B cell (primary cell): ENCODE data around the gene PELI1. TPM values are rescaled to one million over a fixed set of nuclear protein-coding genes. Genes with fewer than 3 reads are reported as not detected.

Experiments used
- ATAC-seq: fragments of 200-7000 bp; cut with Tn5 transposase; one replicate; pipeline ENCODE4 v1.10.0; 2021; ENCODE audit warnings: low read depth, mild to moderate bottlenecking, moderate number of reproducible peaks, moderate library complexity
- CTCF ChIA-PET: fragments of 350-600 bp; sonication (Branson Sonifier 250); formaldehyde crosslinking; loops from one replicate; lab custom pipeline; 2021; ENCODE audit warnings: antibody characterized with exemption, inconsistent platforms; lab: Charles Lee
- POLR2A ChIA-PET: fragments of 350-600 bp; sonication (Branson Sonifier 250); formaldehyde crosslinking; loops from one replicate; lab custom pipeline; 2021; ENCODE audit warnings: antibody characterized with exemption; lab: Charles Lee
- DNase-seq: peaks from one replicate; pipeline ENCODE4 v3.0.0; 2013
- H2AFZ ChIP-seq: 2 replicates; pipeline ENCODE4 v1.6.1; 2012; ENCODE audit warnings: mild to moderate bottlenecking, low read depth, low read length; ENCODE audit not compliant: insufficient read depth, poor library complexity, severe bottlenecking
- H3K27ac ChIP-seq, 2 donors: 1 replicate in 1 of 2; 2 replicates in 1 of 2; pipeline ENCODE4 v1.5.1; 2012 to 2013; ENCODE audit warnings: low read length in 2 of 2, mild to moderate bottlenecking in 2 of 2, moderate library complexity in 1 of 2
- H3K27me3 ChIP-seq, 4 experiments: fragments of 200-600 bp in 1 of 4; sonication (generic) in 1 of 4; replicated peaks in 1 of 4; 1 replicate in 2 of 4; 2 replicates in 2 of 4; pipeline versions ENCODE4 v1.6.1 to v1.7.0; 2013 to 2016; ENCODE audit warnings: low read length in 3 of 4, mild to moderate bottlenecking in 2 of 4, mixed read lengths in 1 of 4, moderate library complexity in 1 of 4; ENCODE audit not compliant: insufficient read depth in 4 of 4, control insufficient read depth in 3 of 4; ENCODE audit errors: control extremely low read depth in 1 of 4
- H3K36me3 ChIP-seq, 2 experiments: replicated peaks in 1 of 2; 1 replicate in 1 of 2; 2 replicates in 1 of 2; pipeline versions ENCODE4 v1.6.1 to v1.7.1; 2013; ENCODE audit warnings: low read length in 1 of 2; ENCODE audit not compliant: insufficient read depth in 2 of 2, control insufficient read depth in 1 of 2; ENCODE audit errors: control extremely low read depth in 1 of 2, extremely low read depth in 1 of 2
- H3K4me1 ChIP-seq, 2 donors: fragments of 200-600 bp in 1 of 2; sonication (generic) in 1 of 2; 1 replicate in 1 of 2; 2 replicates in 1 of 2; pipeline versions ENCODE4 v1.5.1 to v1.6.1; 2013 to 2017; ENCODE audit warnings: low read length in 2 of 2; ENCODE audit not compliant: control insufficient read depth in 2 of 2, insufficient read depth in 2 of 2
- H3K4me2 ChIP-seq: replicated peaks from 2 replicates; pipeline ENCODE3; 2012; ENCODE audit warnings: mild to moderate bottlenecking, low read depth, low read length; ENCODE audit not compliant: poor library complexity, severe bottlenecking
- H3K4me3 ChIP-seq, 5 experiments: fragments of 200-600 bp in 1 of 5; sonication (generic) in 1 of 5; 1 replicate in 3 of 5; 2 replicates in 2 of 5; pipeline versions ENCODE4 v1.5.1 to v1.7.0; 2011 to 2016; ENCODE audit warnings: low read length in 4 of 5, mild to moderate bottlenecking in 4 of 5, low read depth in 2 of 5, control low read depth in 1 of 5, moderate library complexity in 1 of 5; ENCODE audit not compliant: insufficient read depth in 1 of 5; ENCODE audit errors: control extremely low read depth in 1 of 5, extremely low read depth in 1 of 5
- H3K79me2 ChIP-seq: fragments of 200-600 bp; sonication (generic); one replicate; pipeline ENCODE4 v1.6.0; 2016; ENCODE audit warnings: low read length; ENCODE audit not compliant: control insufficient read depth, insufficient read depth
- H3K9ac ChIP-seq: fragments of 200-600 bp; sonication (generic); 2 replicates; pipeline ENCODE4 v1.6.1; 2017; ENCODE audit warnings: mild to moderate bottlenecking, low read length, moderate library complexity
- H3K9me3 ChIP-seq, 3 donors: one replicate each; pipeline versions ENCODE4 v1.6.1 to v1.7.1; 2013; ENCODE audit warnings: low read length in 2 of 3; ENCODE audit not compliant: control insufficient read depth in 2 of 3, insufficient read depth in 1 of 3; ENCODE audit errors: control extremely low read depth in 1 of 3
- H4K20me1 ChIP-seq: 2 replicates; pipeline ENCODE4 v1.6.0; 2012; ENCODE audit warnings: mild to moderate bottlenecking, low read length; ENCODE audit not compliant: insufficient read depth, control insufficient read depth, poor library complexity, severe bottlenecking
- H3K27ac Mint-ChIP-seq: one replicate; pipeline ENCODE4 v1.8.0; 2021; ENCODE audit warnings: mixed read lengths
- H3K27me3 Mint-ChIP-seq: one replicate; pipeline ENCODE4 v1.8.0; 2021; ENCODE audit warnings: mixed read lengths
- H3K4me1 Mint-ChIP-seq: one replicate; pipeline ENCODE4 v1.8.0; 2021; ENCODE audit warnings: mixed read lengths
- H3K4me3 Mint-ChIP-seq: one replicate; pipeline ENCODE4 v1.8.0; 2021; ENCODE audit warnings: mixed read lengths
- H3K9me3 Mint-ChIP-seq: one replicate; pipeline ENCODE4 v1.8.0; 2022; ENCODE audit warnings: mixed read lengths; ENCODE audit not compliant: insufficient read depth
- CTCF ChIP-seq: fragments of 200-600 bp; IDR thresholded peaks from one replicate; pipeline ENCODE4 v1.8.0; 2022; ENCODE audit warnings: antibody characterized with exemption, mild to moderate bottlenecking
- EZH2 ChIP-seq: IDR thresholded peaks from 2 replicates; pipeline ENCODE4 v1.6.1; 2012; ENCODE audit warnings: borderline replicate concordance, low read depth, mild to moderate bottlenecking, moderate library complexity, low read length; ENCODE audit not compliant: insufficient read depth, poor library complexity, severe bottlenecking
- WGBS: methylation state at CpG from one replicate; pipeline ENCODE4 v1.1.5; 2013; ENCODE audit warnings: missing lambda C conversion rate; ENCODE audit not compliant: insufficient coverage; 5-methylcytosine and 5-hydroxymethylcytosine counted together
- intact Hi-C: fragments of 100-400 bp; cut with micrococcal nuclease; formaldehyde crosslinking; loops from one replicate; pipeline ENCODE4 v1.10.0; 2022
- polyA plus RNA-seq: library from polyadenylated mRNA; depleted of rRNA; stranded (reverse); fragments of >200 nt; gene quantifications from 2 replicates; pipeline ENCODE4 v1.2.3, GENCODE V29; 2012
- total RNA-seq, 2 donors: library from RNA; stranded (reverse); fragments of 120-200 nt in 1 of 2; gene quantifications; 1 replicate in 1 of 2; 2 replicates in 1 of 2; pipeline versions ENCODE4 v1.2.3 to v1.2.4, GENCODE V29; 2013 to 2022

Gene PELI1
- total and polyA plus RNA-seq, 2 donors (not counting 1 experiment from before 2014, with no cell fraction given) = 45.3 to 115 TPM

- Histone ChIP-seq H3K27me3 (no peaks in the 10 kb centered on the region), H3K4me3 (no peak overlapping the region), H3K4me1 (no peaks in the 10 kb centered on the region), H4K20me1 (peaks cover 67% of the 10 kb centered on the region), H2AFZ (no peak overlapping the region), H3K9ac (no peak overlapping the region), H3K9me3 (no peaks in the 10 kb centered on the region), H3K4me2 (no peak overlapping the region), H3K79me2 (peaks cover 93% of the 10 kb centered on the region), H3K36me3 (peaks cover under 1 to 6% of the 10 kb centered on the region in 2 experiments), H3K27ac (no peak overlapping the region)
- H3K27me3 Mint-ChIP-seq = no peaks in the 10 kb centered on the region
- ChIA-PET CTCF (no interaction called here), POLR2A (no interaction called here)
- intact Hi-C loops = no loop called here
- no peaks in the 10 kb centered on the region for H3K9me3 Mint-ChIP-seq
- no peak for TF ChIP-seq EZH2
- TF ChIP-seq CTCF = no peak
- no peak overlapping the region for H3K27ac Mint-ChIP-seq
- DNase-seq (no peak), ATAC-seq (no peak)
- H3K4me3 Mint-ChIP-seq = no peak overlapping the region
- peaks cover 49% of the 10 kb centered on the region for H3K4me1 Mint-ChIP-seq
Measured at GRCh38 chr2:64128943-64129391, 15.3 kb downstream of the PELI1 start.

- no peak for ATAC-seq
- DNase-seq = no peak
- CTCF ChIA-PET = interaction anchor here (1.2 kb wide), 1 partner anchor 199 kb away, joined by 3 read pairs; no protein-coding TSS in a partner anchor
- peaks cover 1 to 6% of the 10 kb centered on the region in 2 experiments for H3K36me3 ChIP-seq
- POLR2A ChIA-PET = no interaction called here
- no peaks in the 10 kb centered on the region for H3K27me3 ChIP-seq
- H3K4me2 ChIP-seq = no peak overlapping the region
- H4K20me1 ChIP-seq = peaks cover 62% of the 10 kb centered on the region
- Mint-ChIP-seq H3K27ac (no peak overlapping the region), H3K27me3 (no peaks in the 10 kb centered on the region), H3K9me3 (no peaks in the 10 kb centered on the region), H3K4me1 (peaks cover 53% of the 10 kb centered on the region), H3K4me3 (no peak overlapping the region)
- intact Hi-C loops = no loop called here
- no peaks in the 10 kb centered on the region for H3K4me1 ChIP-seq
- H3K27ac ChIP-seq = no peak overlapping the region
- no peak overlapping the region for H2AFZ ChIP-seq
- no CpG with 5 or more reads among the region's 1 CpG for WGBS
- H3K9ac ChIP-seq = no peak overlapping the region
- no peak overlapping the region for H3K4me3 ChIP-seq
- H3K9me3 ChIP-seq = peaks cover 0 to 3% (median 0%) of the 10 kb centered on the region in 3 donors
- H3K79me2 ChIP-seq = peaks cover 93% of the 10 kb centered on the region
- TF ChIP-seq EZH2 (no peak), CTCF (no peak)
Measured at GRCh38 chr2:64128406-64128805, 15.8 kb downstream of the PELI1 start.
